Measurements from ENCODE around the gene NFKB2. TPM values are rescaled to one million over a fixed set of nuclear protein-coding genes. Genes with fewer than 3 reads are reported as not detected.

Gene NFKB2
- total and polyA plus RNA-seq, 2 of the 4 experiments (the other 2 are of a cell fraction), result 16.1 to 32.3 TPM

- no peak overlapping the region for H3K27ac ChIP-seq (ENCODE audit: insufficient read depth, low read length)
- peak overlapping the region; percentile 60 for H3K4me2 ChIP-seq (ENCODE audit: low read depth, low read length)
- no peak overlapping the region for H3K9ac ChIP-seq (ENCODE audit: low read depth, low read length)
- BruUV-seq (replicated peaks), result no TSS peak
- H4K20me1 ChIP-seq (ENCODE audit: insufficient read depth, low read length), result no peaks in the 10 kb centered on the region
- TF ChIP-seq CHD1 (IDR thresholded peaks at IDR 0.05; ENCODE audit: low read depth, low read length) (no peak), FOS (IDR thresholded peaks at IDR 0.05; ENCODE audit: low read depth, low read length) (no peak), USF2 (IDR thresholded peaks at IDR 0.05; ENCODE audit: low read depth, low read length) (no peak), MAFK (IDR thresholded peaks at IDR 0.05; ENCODE audit: low read depth, low read length) (no peak), RAD21 (IDR thresholded peaks at IDR 0.05; ENCODE audit: low read length) (no peak), CEBPB (IDR thresholded peaks at IDR 0.05; ENCODE audit: low read depth, low read length) (no peak), MAZ (IDR thresholded peaks at IDR 0.05; ENCODE audit: borderline replicate concordance, low read depth, low read length) (no peak), NFE2L2 (IDR thresholded peaks at IDR 0.05; ENCODE audit: low read depth, low read length) (no peak), RCOR1 (IDR thresholded peaks at IDR 0.05; ENCODE audit: insufficient replicate concordance, low read length) (no peak), SMC3 (IDR thresholded peaks at IDR 0.05; ENCODE audit: low read depth, low read length) (no peak), POLR2A (IDR thresholded peaks at IDR 0.05; ENCODE audit: low read depth, low read length) (no peak), BHLHE40 (IDR thresholded peaks at IDR 0.05; ENCODE audit: low read depth, low read length) (no peak), ELK1 (IDR thresholded peaks at IDR 0.05; ENCODE audit: borderline replicate concordance, low read depth, low read length) (no peak)
- H2AFZ ChIP-seq (replicated peaks; ENCODE audit: low read length, poor library complexity), result peak overlapping the region; percentile 99
- H3K4ac ChIP-seq (ENCODE audit: low read depth, low read length), result no peak overlapping the region
- H4K5ac ChIP-seq (ENCODE audit: low read depth, low read length), result no peak overlapping the region
- no peak overlapping the region for H3K18ac ChIP-seq (ENCODE audit: low read depth, low read length)
- dilution Hi-C loops (cut with HindIII; ENCODE audit: low sequenced_read_pairs, unreplicated experiment), result no loop called here
- DNase-seq, result no peak
- H2AK5ac ChIP-seq (ENCODE audit: low read depth, low read length), result no peak overlapping the region
- ATAC-seq (ENCODE audit: low read depth), result no peak
- intact Hi-C loops (cut with micrococcal nuclease), result no loop called here
- no peak overlapping the region for H3K23ac ChIP-seq (ENCODE audit: low read depth, low read length)
- H3K36me3 ChIP-seq (ENCODE audit: control insufficient read depth, insufficient read depth, low read length), result peaks cover 6% of the 10 kb centered on the region; the same call in 1 of the 2 replicates
- peaks cover 0 to 23% of the 10 kb centered on the region in 2 experiments; a peak in 2 of 4 replicates for H3K79me1 ChIP-seq (ENCODE audit: low read depth in 1 of 2, low read length in 2 of 2)
- H2BK120ac ChIP-seq (ENCODE audit: low read depth, low read length), result no peak overlapping the region
- ChIA-PET POLR2A (ENCODE audit: unreplicated experiment) (interaction anchor here (0.6 kb wide), 1 partner anchor 231 kb away, joined by 3 read pairs; no protein-coding TSS in a partner anchor), CTCF (interaction anchor here (1.0 kb wide), 1 partner anchor 20 kb away, joined by 4 read pairs; no protein-coding TSS in a partner anchor)
- no peak overlapping the region for H3K14ac ChIP-seq (replicated peaks; ENCODE audit: low read depth, low read length)
- H3K27me3 ChIP-seq (ENCODE audit: control insufficient read depth, insufficient read depth, low read length), result peaks cover 21% of the 10 kb centered on the region
- peaks cover 9% of the 10 kb centered on the region; the same call in 1 of the 2 replicates for H3K9me1 ChIP-seq (ENCODE audit: insufficient read depth, low read length)
- H3K4me3 ChIP-seq (ENCODE audit: insufficient read depth, low read depth, low read length), result peak overlapping the region; percentile 55
- peaks cover 9% of the 10 kb centered on the region for H3K4me1 ChIP-seq (ENCODE audit: control insufficient read depth, insufficient read depth, low read length)
- H3K9me3 ChIP-seq (ENCODE audit: control insufficient read depth, insufficient read depth, low read length), result no peaks in the 10 kb centered on the region
- whole genome bisulfite sequencing, 2 experiments (ENCODE audit: extremely low coverage in 2 of 2, insufficient read length in 1 of 2), result no CpG with 5 or more reads among the region's 21 CpGs
- no peak overlapping the region for H4K91ac ChIP-seq (ENCODE audit: insufficient read depth, low read depth, low read length)
- in situ Hi-C loops (cut with MboI; ENCODE audit: low sequenced_read_pairs), result no loop called here
- H4K8ac ChIP-seq (ENCODE audit: low read depth in 2 of 2, low read length in 2 of 2), result peak overlapping the region; percentile 81 to 98; a peak in 2 of 4 replicates
- no peak overlapping the region for H2AK9ac ChIP-seq (replicated peaks; ENCODE audit: low read depth, low read length, poor library complexity)
- H2BK20ac ChIP-seq (ENCODE audit: low read depth, low read length), result no peak overlapping the region
- H2BK15ac ChIP-seq (ENCODE audit: low read depth, low read length), result no peak overlapping the region
- no peak overlapping the region for H2BK5ac ChIP-seq (ENCODE audit: low read depth, low read length, poor library complexity, severe bottlenecking)
- H3K56ac ChIP-seq (ENCODE audit: extremely low read depth, insufficient read depth, low read length), result peak overlapping the region; percentile 86; the same call in 1 of the 2 replicates
Observed at GRCh38 chr10:102420181-102420713, 24.7 kb downstream of the NFKB2 start.

Measured in IMR-90 (cell line).